ENCODE measurements around the gene CAPS.

- peak in 1 of 7 experiments; percentile 4 for TF ChIP-seq CTCF (IDR thresholded peaks at IDR 0.05)
- peak; percentile 44 to 58 (median 44) for TF ChIP-seq POLR2A (IDR thresholded peaks at IDR 0.05)
These were observed 48.2 kb downstream of the CAPS start for GRCh38 chr19:5961969-5962945.

All from body of pancreas (tissue), 4 donors.